HG02798 (cell line): ENCODE results near the gene TAF11L5.
"Not testable (repeated sequence)": the region's sequence is repeated elsewhere in the genome, so short reads cannot be mapped to it uniquely, and the experiment has no call there.

ENCODE experiments used
- ATAC-seq: cut with Tn5 transposase; IDR thresholded peaks from one replicate; pipeline ENCODE4 v1.9.1; 2021; ENCODE audit warnings: mild to moderate bottlenecking; ENCODE audit not compliant: unreplicated experiment, poor library complexity

Gene TAF11L5

DNA sequence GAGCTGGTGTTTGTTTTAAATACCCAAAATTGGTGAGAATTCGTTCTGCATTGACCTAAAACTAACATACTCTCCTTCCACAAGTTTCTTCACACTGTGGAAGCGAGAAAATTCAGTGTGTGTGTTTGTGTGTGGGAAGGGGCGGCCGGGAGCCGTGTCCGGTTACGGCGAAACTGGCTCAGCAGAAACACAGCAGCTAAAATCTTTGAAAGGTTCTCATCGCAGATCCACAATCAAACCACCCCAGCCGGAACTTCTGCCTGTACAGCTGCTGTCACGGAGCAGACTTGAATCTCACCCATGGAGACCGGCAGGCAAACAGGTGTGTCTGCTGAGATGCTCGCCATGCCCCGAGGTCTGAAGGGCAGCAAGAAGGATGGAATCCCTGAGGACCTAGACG is at the start of gene TAF11L5:
TSS of gene TAF11L5 (plus strand) at position 301 of the 400 bp plus-strand sequence.
- ATAC-seq, result not testable (repeated sequence)

DNA sequence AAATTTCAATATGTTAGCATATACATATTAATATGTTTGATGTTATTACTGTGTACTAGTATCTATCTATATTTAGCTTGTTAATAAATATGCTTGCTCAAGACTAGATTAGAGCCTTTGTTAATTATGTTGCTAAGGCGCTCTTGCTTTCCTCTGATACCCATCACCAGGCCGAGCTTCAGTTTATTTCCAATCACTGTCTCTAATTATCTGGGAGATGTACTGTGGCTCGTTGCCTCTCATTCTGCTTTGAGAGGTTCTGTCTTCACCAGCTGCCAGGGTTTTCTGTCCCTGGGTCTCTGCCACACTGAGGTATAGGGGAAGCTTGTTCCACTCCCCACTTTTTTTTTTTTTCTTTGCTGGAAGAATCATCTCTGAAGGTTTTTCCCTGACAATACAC is 48.0 kb upstream of the TAF11L5 start:
- ATAC-seq, result no peak

DNA sequence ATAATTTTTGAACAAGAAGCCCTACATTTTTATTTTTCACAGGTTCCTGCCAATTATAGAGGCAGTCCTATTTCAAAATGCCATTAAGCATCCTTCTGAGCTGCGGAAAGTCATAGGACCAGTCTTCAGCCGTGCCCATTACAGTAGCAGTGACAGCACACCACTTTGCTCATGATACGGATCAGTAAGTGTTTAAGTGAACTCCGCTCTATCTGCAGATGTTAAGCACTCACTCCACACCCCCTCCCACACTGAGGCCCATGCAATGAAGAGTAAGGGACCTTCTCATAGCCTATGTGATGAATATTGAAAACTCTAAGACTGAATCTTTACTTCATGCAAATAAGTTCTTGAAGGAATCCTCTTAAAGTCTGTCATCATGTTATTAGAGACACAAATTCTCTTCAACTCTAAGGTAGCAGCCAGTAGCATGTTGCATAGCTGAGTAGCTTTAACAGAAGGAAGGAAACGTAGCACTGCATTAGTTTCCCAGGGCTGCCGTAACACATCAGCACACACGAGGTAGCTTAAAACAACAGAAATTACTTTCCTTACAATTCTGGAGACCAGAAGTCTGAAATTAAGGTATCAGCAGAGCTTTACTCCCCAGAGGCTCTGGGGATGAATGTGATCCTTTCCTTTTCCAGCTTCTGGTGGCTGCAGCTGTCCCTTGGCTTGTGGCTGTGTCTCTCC is 47.3 kb upstream of the TAF11L5 start:
- ATAC-seq, result no peak

DNA sequence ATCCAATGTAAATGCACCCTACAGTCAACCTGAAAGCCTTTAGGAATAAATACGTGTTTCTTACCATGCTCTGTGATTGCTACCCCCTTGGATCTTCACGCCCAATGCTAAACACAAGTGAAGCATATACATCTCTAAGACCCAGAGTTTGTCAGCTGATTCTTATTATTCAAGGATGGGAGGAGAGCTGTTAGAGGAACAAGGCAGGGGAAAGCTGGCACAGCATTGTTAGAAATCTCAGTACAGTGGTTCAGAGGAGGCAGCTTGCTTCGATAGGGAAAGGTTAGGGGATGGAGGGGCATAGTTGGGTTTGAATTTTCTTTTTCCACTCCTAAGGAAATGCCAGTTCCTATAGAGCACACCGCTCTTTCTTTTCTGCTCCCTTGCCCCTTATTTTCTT is 43.7 kb upstream of the TAF11L5 start:
- ATAC-seq, result no peak

DNA sequence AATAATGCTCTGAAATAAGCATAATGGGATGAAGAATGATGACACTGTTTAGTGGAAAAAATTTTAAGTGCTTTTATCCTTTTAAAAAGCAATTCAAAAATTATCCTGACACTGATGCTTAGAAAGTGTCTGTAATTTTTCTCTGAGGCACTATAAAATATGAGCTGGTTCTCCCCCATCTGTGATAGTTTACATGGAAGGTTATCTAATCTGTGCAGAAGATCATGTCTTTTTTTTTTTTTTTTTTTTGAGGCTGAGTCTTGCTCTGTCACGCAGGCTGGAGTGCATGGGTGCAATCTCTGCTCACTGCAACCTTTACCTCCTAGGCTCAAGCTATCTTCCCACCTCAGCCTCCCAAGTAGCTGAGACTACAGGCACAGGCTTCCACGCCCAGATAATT is 42.2 kb upstream of the TAF11L5 start:
- ATAC-seq, result no peak

DNA sequence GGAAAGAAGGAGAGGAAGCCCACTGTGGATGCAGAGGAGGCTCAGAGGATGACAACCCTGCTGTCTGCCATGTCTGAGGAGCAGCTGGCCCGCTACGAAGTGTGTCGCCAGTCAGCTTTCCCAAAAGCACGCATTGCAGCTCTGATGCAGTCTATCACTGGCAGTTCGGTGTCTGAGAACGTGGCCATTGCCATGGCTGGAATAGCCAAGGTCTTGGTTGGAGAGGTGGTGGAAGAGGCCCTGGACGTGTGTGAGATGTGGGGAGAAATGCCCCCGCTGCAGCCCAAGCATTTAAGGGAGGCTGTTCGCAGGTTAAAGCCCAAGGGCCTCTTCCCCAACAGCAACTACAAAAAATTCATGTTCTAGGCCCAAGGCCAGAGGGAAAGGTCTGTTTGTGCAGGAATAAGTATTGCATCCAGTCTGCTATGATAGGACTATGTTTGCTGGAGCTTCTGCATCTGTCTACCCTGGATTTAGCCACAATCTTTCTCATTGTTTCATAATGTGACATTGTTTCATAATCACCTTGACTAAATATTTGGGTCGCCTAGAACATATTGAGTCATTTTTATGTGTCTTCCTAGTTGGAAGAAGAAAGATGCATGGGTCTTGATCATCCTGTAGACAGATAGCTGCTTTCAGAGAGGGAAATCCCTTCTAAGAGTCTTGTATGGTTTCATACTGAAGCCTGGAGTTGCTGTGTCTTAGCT is 38.4 kb upstream of the TAF11L5 start:
- ATAC-seq, result not testable (repeated sequence)

DNA sequence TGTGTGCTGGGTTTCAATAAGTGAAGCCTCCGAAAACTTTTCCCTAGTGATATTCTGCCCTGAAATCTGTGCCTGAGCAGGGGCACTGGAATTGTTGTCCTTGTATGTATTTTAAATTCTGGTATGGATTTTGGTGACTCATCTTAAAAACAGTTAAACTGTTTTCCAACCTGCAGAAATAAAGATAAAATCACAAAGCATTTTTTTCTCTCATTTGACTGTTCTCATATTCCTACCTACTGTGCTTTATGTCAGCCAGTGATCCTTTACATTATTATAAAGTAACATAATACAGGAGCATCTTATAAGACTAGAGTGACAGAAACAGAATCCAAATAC is 37.9 kb upstream of the TAF11L5 start:
- no peak for ATAC-seq

DNA sequence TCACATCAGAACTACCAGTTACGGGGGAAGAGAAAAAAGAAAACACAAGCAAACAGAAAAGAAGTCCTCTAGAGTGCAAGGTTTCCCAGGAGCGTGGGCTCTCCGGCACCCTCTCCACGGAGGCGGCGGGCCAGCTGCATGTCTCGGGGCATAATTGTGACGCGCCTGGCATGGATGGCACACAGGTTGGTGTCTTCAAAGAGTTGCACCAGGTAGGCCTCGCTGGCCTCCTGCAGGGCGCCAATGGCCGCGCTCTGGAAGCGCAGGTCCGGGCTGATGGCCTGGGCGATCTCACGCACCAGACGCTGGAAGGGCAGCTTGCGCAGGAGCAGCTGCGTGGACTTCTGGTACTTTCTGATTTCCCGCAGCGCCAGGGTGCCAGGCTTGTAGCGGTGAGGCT is 33.8 kb upstream of the TAF11L5 start:
- not testable (repeated sequence) for ATAC-seq

DNA sequence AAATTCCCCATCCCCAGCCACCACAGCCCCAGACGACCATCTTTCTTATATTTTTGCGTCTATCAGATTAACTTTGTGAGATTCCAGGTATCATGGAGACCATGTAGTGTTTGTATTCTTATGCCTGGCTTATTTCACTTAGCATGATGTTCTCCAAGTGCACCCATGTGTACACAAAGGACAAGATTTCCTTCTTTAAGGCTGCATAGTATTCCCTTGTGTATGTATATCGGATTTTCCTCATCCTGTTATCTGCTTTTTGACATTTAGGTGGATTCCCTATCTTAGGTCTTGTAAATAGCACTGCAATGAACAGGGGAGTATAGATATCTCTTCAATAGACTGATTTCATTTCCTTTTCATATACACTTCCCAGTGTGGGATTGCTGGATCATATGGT is 32.3 kb upstream of the TAF11L5 start:
- no peak for ATAC-seq

DNA sequence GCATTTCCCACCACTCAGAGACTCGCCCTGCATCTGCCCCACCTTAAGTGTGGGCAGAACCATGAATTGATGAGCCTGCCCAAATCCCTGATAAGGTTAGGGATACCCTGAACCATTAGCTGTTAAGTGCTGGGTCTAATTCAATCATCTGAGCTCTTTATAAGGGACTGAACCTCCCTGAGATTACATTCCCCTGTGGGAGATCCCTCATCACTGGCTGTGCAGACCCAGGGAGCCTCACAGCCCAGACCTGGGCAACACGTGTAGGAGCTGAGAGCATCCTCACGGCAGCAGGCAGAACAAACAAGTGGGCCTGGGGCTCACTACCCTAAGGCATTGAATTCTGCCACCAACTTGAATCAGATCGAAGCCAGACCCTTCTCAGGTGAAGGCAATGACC is 27.6 kb upstream of the TAF11L5 start:
- no peak for ATAC-seq

DNA sequence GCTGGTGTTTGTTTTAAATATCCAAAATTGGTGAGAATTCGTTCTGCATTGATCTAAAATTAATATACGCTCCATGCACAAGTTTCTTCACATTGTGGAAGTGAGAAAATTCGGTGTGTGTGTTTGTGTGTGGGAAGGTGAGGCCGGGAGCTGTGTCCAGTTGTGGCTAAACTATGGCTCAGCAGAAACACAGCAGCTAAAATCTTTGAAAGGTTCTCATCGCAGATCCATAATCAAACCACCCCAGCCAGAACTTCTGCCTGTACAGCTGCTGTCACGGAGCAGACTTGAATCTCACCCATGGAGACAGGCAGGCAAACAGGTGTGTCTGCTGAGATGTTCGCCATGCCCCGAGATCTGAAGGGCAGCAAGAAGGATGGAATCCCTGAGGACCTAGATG is 27.1 kb upstream of the TAF11L5 start, which contains the start of gene TAF11L2:
TSS of gene TAF11L2 (plus strand) at position 301 of the 400 bp plus-strand sequence.
- not testable (repeated sequence) for ATAC-seq

DNA sequence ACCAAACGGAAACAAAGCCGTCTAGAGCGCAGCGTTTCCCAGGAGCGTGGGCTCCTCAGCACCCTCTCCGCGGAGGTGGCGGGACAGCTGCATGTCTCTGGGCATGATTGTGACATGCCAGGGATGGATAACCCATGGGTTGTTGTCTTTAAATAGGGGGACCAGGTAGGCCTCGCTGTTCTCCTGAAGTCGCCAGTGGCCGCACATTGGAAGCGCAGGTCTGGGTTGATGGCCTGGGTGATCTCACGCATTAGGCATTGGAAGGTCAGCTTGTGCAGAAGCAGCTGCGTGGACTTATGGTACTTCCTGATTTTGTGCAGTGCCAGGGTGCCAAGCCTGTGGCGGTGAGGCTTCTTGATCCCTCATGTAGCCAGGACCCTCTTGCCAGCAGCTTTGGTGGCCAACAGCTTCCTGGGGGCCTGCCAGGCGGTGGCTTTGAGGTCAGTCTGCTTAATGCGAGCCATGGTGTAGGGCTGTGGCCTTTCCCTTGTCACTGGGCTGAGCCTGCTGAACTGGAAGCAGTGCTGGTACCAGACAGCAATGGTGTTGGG is 13.2 kb upstream of the TAF11L5 start:
- no peak for ATAC-seq

DNA sequence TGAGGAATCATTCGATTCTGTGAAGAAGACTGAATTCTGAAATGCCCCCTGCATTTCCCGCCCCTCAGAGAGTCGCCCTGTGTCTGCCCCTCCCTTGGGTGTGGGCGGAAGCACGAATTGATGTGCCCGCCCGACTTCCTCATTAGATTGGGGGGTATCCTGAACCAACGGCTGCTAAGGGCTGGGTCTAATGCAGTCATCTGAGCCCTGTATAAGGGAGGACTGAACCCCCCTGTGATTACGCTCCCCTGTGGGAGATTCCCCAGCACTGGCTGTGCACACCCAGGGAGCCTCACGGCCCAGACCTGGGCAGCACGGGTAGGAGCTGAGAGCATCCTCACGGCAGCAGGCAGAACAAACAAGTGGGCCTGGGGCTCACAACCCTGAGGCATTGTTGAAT is 7.5 kb upstream of the TAF11L5 start:
- not testable (repeated sequence) for ATAC-seq

DNA sequence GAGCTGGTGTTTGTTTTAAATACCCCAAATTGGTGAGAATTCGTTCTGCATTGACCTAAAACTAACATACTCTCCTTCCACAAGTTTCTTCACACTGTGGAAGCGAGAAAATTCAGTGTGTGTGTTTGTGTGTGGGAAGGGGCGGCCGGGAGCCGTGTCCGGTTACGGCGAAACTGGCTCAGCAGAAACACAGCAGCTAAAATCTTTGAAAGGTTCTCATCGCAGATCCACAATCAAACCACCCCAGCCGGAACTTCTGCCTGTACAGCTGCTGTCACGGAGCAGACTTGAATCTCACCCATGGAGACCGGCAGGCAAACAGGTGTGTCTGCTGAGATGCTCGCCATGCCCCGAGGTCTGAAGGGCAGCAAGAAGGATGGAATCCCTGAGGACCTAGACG is 7.0 kb upstream of the TAF11L5 start, which contains the start of gene TAF11L3:
TSS of gene TAF11L3 (plus strand) at position 301 of the 400 bp plus-strand sequence.
- not testable (repeated sequence) for ATAC-seq

DNA sequence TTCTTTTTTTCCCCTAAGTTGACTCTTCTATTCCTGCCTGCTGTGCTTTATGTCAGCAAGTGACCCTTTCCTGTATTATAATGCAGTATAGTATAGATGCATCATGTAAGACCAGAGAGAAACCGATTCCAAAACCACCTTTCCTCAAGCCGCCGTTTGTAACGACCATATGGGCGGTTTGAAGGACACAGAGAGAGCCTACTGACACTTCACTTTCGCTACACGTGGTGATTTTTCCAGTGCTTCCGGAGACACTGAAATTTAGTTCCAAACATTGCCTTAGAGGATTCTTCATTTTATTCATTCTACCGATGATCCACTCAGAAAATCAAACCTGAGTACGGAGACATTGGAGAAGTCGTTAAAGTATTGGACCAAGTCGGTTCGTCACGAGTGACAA is 5.5 kb upstream of the TAF11L5 start:
- not testable (repeated sequence) for ATAC-seq

DNA sequence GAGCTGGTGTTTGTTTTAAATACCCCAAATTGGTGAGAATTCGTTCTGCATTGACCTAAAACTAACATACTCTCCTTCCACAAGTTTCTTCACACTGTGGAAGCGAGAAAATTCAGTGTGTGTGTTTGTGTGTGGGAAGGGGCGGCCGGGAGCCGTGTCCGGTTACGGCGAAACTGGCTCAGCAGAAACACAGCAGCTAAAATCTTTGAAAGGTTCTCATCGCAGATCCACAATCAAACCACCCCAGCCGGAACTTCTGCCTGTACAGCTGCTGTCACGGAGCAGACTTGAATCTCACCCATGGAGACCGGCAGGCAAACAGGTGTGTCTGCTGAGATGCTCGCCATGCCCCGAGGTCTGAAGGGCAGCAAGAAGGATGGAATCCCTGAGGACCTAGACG is 3.5 kb upstream of the TAF11L5 start, which contains the start of gene TAF11L4:
TSS of gene TAF11L4 (plus strand) at position 301 of the 400 bp plus-strand sequence.
- ATAC-seq, result not testable (repeated sequence)

DNA sequence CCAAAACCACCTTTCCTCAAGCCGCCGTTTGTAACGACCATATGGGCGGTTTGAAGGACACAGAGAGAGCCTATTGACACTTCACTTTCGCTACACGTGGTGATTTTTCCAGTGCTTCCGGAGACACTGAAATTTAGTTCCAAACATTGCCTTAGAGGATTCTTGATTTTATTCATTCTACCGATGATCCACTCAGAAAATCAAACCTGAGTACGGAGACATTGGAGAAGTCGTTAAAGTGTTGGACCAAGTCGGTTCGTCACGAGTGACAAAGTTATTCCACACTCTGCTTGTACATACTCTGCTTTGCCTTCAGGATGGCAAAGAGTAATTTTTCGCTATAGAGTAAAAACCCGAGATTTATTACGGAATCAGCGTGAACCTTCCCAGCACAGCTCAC is 1.5 kb downstream of the TAF11L5 start:
- not testable (repeated sequence) for ATAC-seq

DNA sequence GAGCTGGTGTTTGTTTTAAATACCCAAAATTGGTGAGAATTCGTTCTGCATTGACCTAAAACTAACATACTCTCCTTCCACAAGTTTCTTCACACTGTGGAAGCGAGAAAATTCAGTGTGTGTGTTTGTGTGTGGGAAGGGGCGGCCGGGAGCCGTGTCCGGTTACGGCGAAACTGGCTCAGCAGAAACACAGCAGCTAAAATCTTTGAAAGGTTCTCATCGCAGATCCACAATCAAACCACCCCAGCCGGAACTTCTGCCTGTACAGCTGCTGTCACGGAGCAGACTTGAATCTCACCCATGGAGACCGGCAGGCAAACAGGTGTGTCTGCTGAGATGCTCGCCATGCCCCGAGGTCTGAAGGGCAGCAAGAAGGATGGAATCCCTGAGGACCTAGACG is 3.3 kb downstream of the TAF11L5 start, which contains the start of gene TAF11L6:
TSS of gene TAF11L6 (plus strand) at position 301 of the 400 bp plus-strand sequence.
- not testable (repeated sequence) for ATAC-seq
